HepG2 (cell line): ENCODE measurements around the gene UPB1. TPM values are rescaled to one million over a fixed set of nuclear protein-coding genes. Genes with fewer than 3 reads are reported as not detected.

Experiments
- CC2D1A ChIP-seq: sonication (generic); formaldehyde crosslinking; IDR thresholded peaks from 2 replicates; pipeline ENCODE4 v1.8.1; 2023; ENCODE audit warnings: mild to moderate bottlenecking, missing genetic modification reagents
- MAF1 ChIP-seq: sonication (generic); formaldehyde crosslinking; IDR thresholded peaks from 2 replicates; pipeline ENCODE4 v1.5.0; 2020; ENCODE audit warnings: missing genetic modification reagents, borderline replicate concordance
- MIER2 ChIP-seq: IDR thresholded peaks from 2 replicates; pipeline ENCODE4 v1.6.1; 2016; ENCODE audit warnings: missing biosample characterization, missing genetic modification reagents
- NCOA5 ChIP-seq: sonication (generic); formaldehyde crosslinking; IDR thresholded peaks from 2 replicates; pipeline ENCODE4 v1.4.0; 2020; ENCODE audit warnings: missing genetic modification reagents
- TEF ChIP-seq: sonication (generic); formaldehyde crosslinking; IDR thresholded peaks from 2 replicates; pipeline ENCODE4 v1.5.0; 2020; ENCODE audit warnings: missing genetic modification reagents
- ZBTB21 ChIP-seq: sonication (generic); formaldehyde crosslinking; IDR thresholded peaks from 2 replicates; pipeline ENCODE4 v1.4.0; 2020; ENCODE audit warnings: missing genetic modification reagents
- ZNF24 ChIP-seq: fragments of 450-650 bp; IDR thresholded peaks from 2 replicates; pipeline ENCODE4 v1.6.1; 2017; ENCODE audit warnings: antibody characterized with exemption, mild to moderate bottlenecking
- ZNF619 ChIP-seq: sonication (generic); formaldehyde crosslinking; IDR thresholded peaks from 2 replicates; pipeline ENCODE4 v1.4.0; 2020; ENCODE audit warnings: mild to moderate bottlenecking, missing genetic modification reagents
- ZNF703 ChIP-seq: sonication (generic); formaldehyde crosslinking; IDR thresholded peaks from 2 replicates; pipeline ENCODE4 v1.5.1; 2020; ENCODE audit warnings: missing genetic modification reagents, mild to moderate bottlenecking, moderate library complexity, borderline replicate concordance
- polyA plus RNA-seq, 8 experiments: library from polyadenylated mRNA; depleted of rRNA in 3 of 8; stranded (reverse) in 7 of 8; unstranded in 1 of 8; fragments of >200 nt; fragmentation: Illumina TruSeq in 4 of 8; extraction: Trizol in 4 of 8; gene quantifications; 2 replicates each; pipeline versions ENCODE4 v1.2.1 to v1.2.3, GENCODE V29; 2011 to 2016; ENCODE audit warnings: low read depth in 4 of 8, missing spikeins in 1 of 8, mixed read lengths in 1 of 8; ENCODE audit not compliant: insufficient read depth in 1 of 8
- total RNA-seq, 5 experiments: library from RNA; depleted of rRNA; stranded (reverse); fragments of >200 nt; fragmentation: Illumina TruSeq; extraction: Trizol; gene quantifications; 2 replicates each; pipeline ENCODE4 v1.2.3, GENCODE V29; 2016; ENCODE audit warnings: low read depth in 1 of 5
- TF ChIP-seq, protein P1 (sequence below): sonication (generic); formaldehyde crosslinking; IDR thresholded peaks from 2 replicates; pipeline ENCODE4 v1.4.0; 2020; ENCODE audit warnings: low read depth, missing genetic modification reagents
- TF ChIP-seq, protein P2 (sequence below): sonication (generic); formaldehyde crosslinking; IDR thresholded peaks from 2 replicates; pipeline ENCODE4 v1.5.1; 2020; ENCODE audit warnings: mild to moderate bottlenecking, missing genetic modification reagents, moderate library complexity
- TF ChIP-seq, protein P3 (sequence below): IDR thresholded peaks from 2 replicates; pipeline ENCODE4 v1.6.1; 2016; ENCODE audit warnings: low read depth
- TF ChIP-seq, protein P4 (sequence below): sonication (generic); formaldehyde crosslinking; IDR thresholded peaks from 2 replicates; pipeline ENCODE4 v1.4.0; 2020; ENCODE audit warnings: missing genetic modification reagents, mild to moderate bottlenecking, borderline replicate concordance
- TF ChIP-seq, protein P5 (sequence below): sonication (generic); formaldehyde crosslinking; IDR thresholded peaks from 2 replicates; pipeline ENCODE4 v1.8.0; 2023; ENCODE audit warnings: mild to moderate bottlenecking, missing genetic modification reagents

Gene UPB1
- total and polyA plus RNA-seq, 2 of the 13 experiments (the other 11 are each of a cell fraction or from before 2014, with no cell fraction given), result 0.38 to 1.2 TPM

GRCh38 chr22:24514241-24515026 lies 19.3 kb downstream of the UPB1 start (continued):
- TF ChIP-seq ZNF703 (CRISPR knock-in tag) (peak; percentile 79; the same call in 1 of the 2 replicates), ZNF24 (no peak), MIER2 (CRISPR knock-in tag) (peak; percentile 88), MAF1 (peak; percentile 30; the same call in 1 of the 2 replicates), ZNF619 (CRISPR knock-in tag) (peak; percentile 57; the same call in 1 of the 2 replicates), TEF (no peak; the same call in 1 of the 2 replicates), ZBTB21 (CRISPR knock-in tag) (no peak), CC2D1A (CRISPR knock-in tag) (no peak), NCOA5 (CRISPR knock-in tag) (no peak)
- TF ChIP-seq, protein P1, sequence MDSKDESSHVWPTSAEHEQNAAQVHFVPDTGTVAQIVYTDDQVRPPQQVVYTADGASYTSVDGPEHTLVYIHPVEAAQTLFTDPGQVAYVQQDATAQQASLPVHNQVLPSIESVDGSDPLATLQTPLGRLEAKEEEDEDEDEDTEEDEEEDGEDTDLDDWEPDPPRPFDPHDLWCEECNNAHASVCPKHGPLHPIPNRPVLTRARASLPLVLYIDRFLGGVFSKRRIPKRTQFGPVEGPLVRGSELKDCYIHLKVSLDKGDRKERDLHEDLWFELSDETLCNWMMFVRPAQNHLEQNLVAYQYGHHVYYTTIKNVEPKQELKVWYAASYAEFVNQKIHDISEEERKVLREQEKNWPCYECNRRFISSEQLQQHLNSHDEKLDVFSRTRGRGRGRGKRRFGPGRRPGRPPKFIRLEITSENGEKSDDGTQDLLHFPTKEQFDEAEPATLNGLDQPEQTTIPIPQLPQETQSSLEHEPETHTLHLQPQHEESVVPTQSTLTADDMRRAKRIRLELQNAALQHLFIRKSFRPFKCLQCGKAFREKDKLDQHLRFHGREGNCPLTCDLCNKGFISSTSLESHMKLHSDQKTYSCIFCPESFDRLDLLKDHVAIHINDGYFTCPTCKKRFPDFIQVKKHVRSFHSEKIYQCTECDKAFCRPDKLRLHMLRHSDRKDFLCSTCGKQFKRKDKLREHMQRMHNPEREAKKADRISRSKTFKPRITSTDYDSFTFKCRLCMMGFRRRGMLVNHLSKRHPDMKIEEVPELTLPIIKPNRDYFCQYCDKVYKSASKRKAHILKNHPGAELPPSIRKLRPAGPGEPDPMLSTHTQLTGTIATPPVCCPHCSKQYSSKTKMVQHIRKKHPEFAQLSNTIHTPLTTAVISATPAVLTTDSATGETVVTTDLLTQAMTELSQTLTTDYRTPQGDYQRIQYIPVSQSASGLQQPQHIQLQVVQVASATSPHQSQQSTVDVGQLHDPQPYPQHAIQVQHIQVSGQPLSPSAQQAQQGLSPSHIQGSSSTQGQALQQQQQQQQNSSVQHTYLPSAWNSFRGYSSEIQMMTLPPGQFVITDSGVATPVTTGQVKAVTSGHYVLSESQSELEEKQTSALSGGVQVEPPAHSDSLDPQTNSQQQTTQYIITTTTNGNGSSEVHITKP (CRISPR knock-in tag), result peak; percentile 72; the same call in 1 of the 2 replicates
- TF ChIP-seq, protein P2, sequence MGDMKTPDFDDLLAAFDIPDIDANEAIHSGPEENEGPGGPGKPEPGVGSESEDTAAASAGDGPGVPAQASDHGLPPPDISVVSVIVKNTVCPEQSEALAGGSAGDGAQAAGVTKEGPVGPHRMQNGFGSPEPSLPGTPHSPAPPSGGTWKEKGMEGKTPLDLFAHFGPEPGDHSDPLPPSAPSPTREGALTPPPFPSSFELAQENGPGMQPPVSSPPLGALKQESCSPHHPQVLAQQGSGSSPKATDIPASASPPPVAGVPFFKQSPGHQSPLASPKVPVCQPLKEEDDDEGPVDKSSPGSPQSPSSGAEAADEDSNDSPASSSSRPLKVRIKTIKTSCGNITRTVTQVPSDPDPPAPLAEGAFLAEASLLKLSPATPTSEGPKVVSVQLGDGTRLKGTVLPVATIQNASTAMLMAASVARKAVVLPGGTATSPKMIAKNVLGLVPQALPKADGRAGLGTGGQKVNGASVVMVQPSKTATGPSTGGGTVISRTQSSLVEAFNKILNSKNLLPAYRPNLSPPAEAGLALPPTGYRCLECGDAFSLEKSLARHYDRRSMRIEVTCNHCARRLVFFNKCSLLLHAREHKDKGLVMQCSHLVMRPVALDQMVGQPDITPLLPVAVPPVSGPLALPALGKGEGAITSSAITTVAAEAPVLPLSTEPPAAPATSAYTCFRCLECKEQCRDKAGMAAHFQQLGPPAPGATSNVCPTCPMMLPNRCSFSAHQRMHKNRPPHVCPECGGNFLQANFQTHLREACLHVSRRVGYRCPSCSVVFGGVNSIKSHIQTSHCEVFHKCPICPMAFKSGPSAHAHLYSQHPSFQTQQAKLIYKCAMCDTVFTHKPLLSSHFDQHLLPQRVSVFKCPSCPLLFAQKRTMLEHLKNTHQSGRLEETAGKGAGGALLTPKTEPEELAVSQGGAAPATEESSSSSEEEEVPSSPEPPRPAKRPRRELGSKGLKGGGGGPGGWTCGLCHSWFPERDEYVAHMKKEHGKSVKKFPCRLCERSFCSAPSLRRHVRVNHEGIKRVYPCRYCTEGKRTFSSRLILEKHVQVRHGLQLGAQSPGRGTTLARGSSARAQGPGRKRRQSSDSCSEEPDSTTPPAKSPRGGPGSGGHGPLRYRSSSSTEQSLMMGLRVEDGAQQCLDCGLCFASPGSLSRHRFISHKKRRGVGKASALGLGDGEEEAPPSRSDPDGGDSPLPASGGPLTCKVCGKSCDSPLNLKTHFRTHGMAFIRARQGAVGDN (CRISPR knock-in tag), result peak; percentile 100
- TF ChIP-seq, protein P3, sequence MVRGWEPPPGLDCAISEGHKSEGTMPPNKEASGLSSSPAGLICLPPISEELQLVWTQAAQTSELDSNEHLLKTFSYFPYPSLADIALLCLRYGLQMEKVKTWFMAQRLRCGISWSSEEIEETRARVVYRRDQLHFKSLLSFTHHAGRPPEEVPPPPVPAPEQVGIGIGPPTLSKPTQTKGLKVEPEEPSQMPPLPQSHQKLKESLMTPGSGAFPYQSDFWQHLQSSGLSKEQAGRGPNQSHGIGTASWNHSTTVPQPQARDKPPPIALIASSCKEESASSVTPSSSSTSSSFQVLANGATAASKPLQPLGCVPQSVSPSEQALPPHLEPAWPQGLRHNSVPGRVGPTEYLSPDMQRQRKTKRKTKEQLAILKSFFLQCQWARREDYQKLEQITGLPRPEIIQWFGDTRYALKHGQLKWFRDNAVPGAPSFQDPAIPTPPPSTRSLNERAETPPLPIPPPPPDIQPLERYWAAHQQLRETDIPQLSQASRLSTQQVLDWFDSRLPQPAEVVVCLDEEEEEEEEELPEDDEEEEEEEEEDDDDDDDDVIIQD (CRISPR knock-in tag), result peak; percentile 92
- TF ChIP-seq, protein P4, sequence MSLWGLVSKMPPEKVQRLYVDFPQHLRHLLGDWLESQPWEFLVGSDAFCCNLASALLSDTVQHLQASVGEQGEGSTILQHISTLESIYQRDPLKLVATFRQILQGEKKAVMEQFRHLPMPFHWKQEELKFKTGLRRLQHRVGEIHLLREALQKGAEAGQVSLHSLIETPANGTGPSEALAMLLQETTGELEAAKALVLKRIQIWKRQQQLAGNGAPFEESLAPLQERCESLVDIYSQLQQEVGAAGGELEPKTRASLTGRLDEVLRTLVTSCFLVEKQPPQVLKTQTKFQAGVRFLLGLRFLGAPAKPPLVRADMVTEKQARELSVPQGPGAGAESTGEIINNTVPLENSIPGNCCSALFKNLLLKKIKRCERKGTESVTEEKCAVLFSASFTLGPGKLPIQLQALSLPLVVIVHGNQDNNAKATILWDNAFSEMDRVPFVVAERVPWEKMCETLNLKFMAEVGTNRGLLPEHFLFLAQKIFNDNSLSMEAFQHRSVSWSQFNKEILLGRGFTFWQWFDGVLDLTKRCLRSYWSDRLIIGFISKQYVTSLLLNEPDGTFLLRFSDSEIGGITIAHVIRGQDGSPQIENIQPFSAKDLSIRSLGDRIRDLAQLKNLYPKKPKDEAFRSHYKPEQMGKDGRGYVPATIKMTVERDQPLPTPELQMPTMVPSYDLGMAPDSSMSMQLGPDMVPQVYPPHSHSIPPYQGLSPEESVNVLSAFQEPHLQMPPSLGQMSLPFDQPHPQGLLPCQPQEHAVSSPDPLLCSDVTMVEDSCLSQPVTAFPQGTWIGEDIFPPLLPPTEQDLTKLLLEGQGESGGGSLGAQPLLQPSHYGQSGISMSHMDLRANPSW (CRISPR knock-in tag), result peak; percentile 92
- TF ChIP-seq, protein P5, sequence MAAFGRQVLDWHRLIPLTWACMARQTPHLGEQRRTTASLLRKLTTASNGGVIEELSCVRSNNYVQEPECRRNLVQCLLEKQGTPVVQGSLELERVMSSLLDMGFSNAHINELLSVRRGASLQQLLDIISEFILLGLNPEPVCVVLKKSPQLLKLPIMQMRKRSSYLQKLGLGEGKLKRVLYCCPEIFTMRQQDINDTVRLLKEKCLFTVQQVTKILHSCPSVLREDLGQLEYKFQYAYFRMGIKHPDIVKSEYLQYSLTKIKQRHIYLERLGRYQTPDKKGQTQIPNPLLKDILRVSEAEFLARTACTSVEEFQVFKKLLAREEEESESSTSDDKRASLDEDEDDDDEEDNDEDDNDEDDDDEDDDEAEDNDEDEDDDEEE, result peak; percentile 98
